Stimulated activated CD4-positive, alpha-beta T cell treated with anti-CD3 and anti-CD28 coated beads, Interleukin-1b, Interleukin-23, amount 100 ng/mL, for 24 hours (primary cell): ENCODE measurements around the gene NT5DC1.
A peak's percentile ranks its signal among the peaks of the same experiment; 100 is the strongest.

Experiments used
- DNase-seq, 4 experiments: peaks; one replicate each; pipeline ENCODE4 v3.0.0-alpha.2; 2020; ENCODE audit warnings: low read depth in 4 of 4, low spot score in 1 of 4

Gene NT5DC1

GRCh38 chr6:116238083-116238482 lies 137.4 kb downstream of the NT5DC1 start:
- DNase-seq = no peak

GRCh38 chr6:116239256-116239655 lies 138.6 kb downstream of the NT5DC1 start:
- no peak for DNase-seq

- no peak for DNase-seq
These were observed 139.2 kb downstream of the NT5DC1 start for GRCh38 chr6:116239856-116240255.

- no peak for DNase-seq
These were observed 143.6 kb downstream of the NT5DC1 start for GRCh38 chr6:116244284-116244683.

- no peak for DNase-seq
These were observed 145.4 kb downstream of the NT5DC1 start for GRCh38 chr6:116246089-116246488.

- no peak for DNase-seq
These were observed 146.6 kb downstream of the NT5DC1 start for GRCh38 chr6:116247285-116247684.

GRCh38 chr6:116248577-116248976 lies 147.9 kb downstream of the NT5DC1 start:
- DNase-seq = no peak

GRCh38 chr6:116251568-116252384 lies 151.1 kb downstream of the NT5DC1 start:
- no peak for DNase-seq

GRCh38 chr6:116253188-116253504 lies 152.5 kb downstream of the NT5DC1 start:
- DNase-seq = no peak

GRCh38 chr6:116253505-116254296 lies 153.0 kb downstream of the NT5DC1 start, which contains the start of gene TSPYL4:
TSS of gene TSPYL4 (minus strand) at chr6:116254075. CDS start at chr6:116254008, 67 bp downstream.
- peak; percentile 71 to 85 (median 82) for DNase-seq

- no peak for DNase-seq
These were observed 153.8 kb downstream of the NT5DC1 start for GRCh38 chr6:116254297-116255056.

- DNase-seq = no peak
These were observed 154.7 kb downstream of the NT5DC1 start for GRCh38 chr6:116255246-116255800.

GRCh38 chr6:116256694-116257093 lies 156.0 kb downstream of the NT5DC1 start:
- DNase-seq = no peak

- DNase-seq = no peak
These were observed 157.9 kb downstream of the NT5DC1 start for GRCh38 chr6:116258520-116258919.

GRCh38 chr6:116263353-116263752 lies 162.7 kb downstream of the NT5DC1 start:
- no peak for DNase-seq

- DNase-seq = no peak
These were observed 164.6 kb downstream of the NT5DC1 start for GRCh38 chr6:116265041-116265829.

- no peak for DNase-seq
These were observed 166.2 kb downstream of the NT5DC1 start for GRCh38 chr6:116266803-116267202.

- no peak for DNase-seq
These were observed 167.4 kb downstream of the NT5DC1 start for GRCh38 chr6:116267836-116268588.

- DNase-seq = no peak
These were observed 168.1 kb downstream of the NT5DC1 start for GRCh38 chr6:116268589-116269293.
